Adipocyte (in vitro differentiated cells): ENCODE measurements around the gene C1QTNF4.
A peak's percentile ranks its signal among the peaks of the same experiment; 100 is the strongest.

ENCODE experiments used
- DNase-seq: peaks from one replicate; pipeline ENCODE4 v3.0.0-alpha.2; 2015; ENCODE audit warnings: low read depth
- H3K27me3 ChIP-seq: replicated peaks from 2 replicates; pipeline ENCODE4 v1.7.0; 2013; ENCODE audit warnings: mild to moderate bottlenecking, low read length, moderate library complexity; ENCODE audit not compliant: control insufficient read depth, insufficient read depth
- H3K36me3 ChIP-seq: 2 replicates; pipeline ENCODE4 v1.7.0; 2013; ENCODE audit warnings: low read length, mild to moderate bottlenecking, moderate library complexity; ENCODE audit not compliant: control insufficient read depth, insufficient read depth, severe bottlenecking
- H3K4me1 ChIP-seq: 2 replicates; pipeline ENCODE4 v1.7.0; 2013; ENCODE audit warnings: mild to moderate bottlenecking, low read length, moderate library complexity; ENCODE audit not compliant: control insufficient read depth, insufficient read depth
- H3K4me3 ChIP-seq: 2 replicates; pipeline ENCODE4 v1.7.0; 2013; ENCODE audit warnings: mild to moderate bottlenecking, low read length, moderate library complexity
- H3K9ac ChIP-seq: 2 replicates; pipeline ENCODE4 v1.7.0; 2013; ENCODE audit warnings: mild to moderate bottlenecking, low read length, moderate library complexity
- H3K9me3 ChIP-seq: 2 replicates; pipeline ENCODE4 v1.7.0; 2013; ENCODE audit warnings: mild to moderate bottlenecking, low read length, moderate library complexity; ENCODE audit not compliant: control insufficient read depth

The C1QTNF4 gene

GRCh38 chr11:47616726-47617416, 22.7 kb upstream of the C1QTNF4 start:
- Histone ChIP-seq H3K9me3 (no peaks in the 10 kb centered on the region), H3K4me1 (peaks cover 25% of the 10 kb centered on the region), H3K9ac (peak overlapping the region; percentile 62), H3K36me3 (peaks cover 59% of the 10 kb centered on the region), H3K4me3 (no peak overlapping the region), H3K27me3 (no peaks in the 10 kb centered on the region)
- peak; percentile 90 for DNase-seq

GRCh38 chr11:47615249-47615648, 21.0 kb upstream of the C1QTNF4 start:
- Histone ChIP-seq H3K4me1 (peaks cover 28% of the 10 kb centered on the region), H3K36me3 (peaks cover 57% of the 10 kb centered on the region), H3K9ac (no peak overlapping the region), H3K9me3 (no peaks in the 10 kb centered on the region), H3K4me3 (no peak overlapping the region), H3K27me3 (no peaks in the 10 kb centered on the region)
- DNase-seq = no peak

- H3K27me3 ChIP-seq = no peaks in the 10 kb centered on the region
- H3K4me1 ChIP-seq = peaks cover 33% of the 10 kb centered on the region
- no peak for DNase-seq
- no peaks in the 10 kb centered on the region for H3K9me3 ChIP-seq
- H3K36me3 ChIP-seq = peaks cover 25% of the 10 kb centered on the region
- H3K9ac ChIP-seq = no peak overlapping the region
- H3K4me3 ChIP-seq = no peak overlapping the region
Measured at GRCh38 chr11:47611348-47611794, 17.2 kb upstream of the C1QTNF4 start.

- no peak overlapping the region for H3K9ac ChIP-seq
- peaks cover 19% of the 10 kb centered on the region for H3K36me3 ChIP-seq
- DNase-seq = no peak
- no peaks in the 10 kb centered on the region for H3K9me3 ChIP-seq
- no peaks in the 10 kb centered on the region for H3K27me3 ChIP-seq
- peaks cover 28% of the 10 kb centered on the region for H3K4me1 ChIP-seq
- no peak overlapping the region for H3K4me3 ChIP-seq
Measured at GRCh38 chr11:47609675-47610074, 15.5 kb upstream of the C1QTNF4 start.

DNA sequence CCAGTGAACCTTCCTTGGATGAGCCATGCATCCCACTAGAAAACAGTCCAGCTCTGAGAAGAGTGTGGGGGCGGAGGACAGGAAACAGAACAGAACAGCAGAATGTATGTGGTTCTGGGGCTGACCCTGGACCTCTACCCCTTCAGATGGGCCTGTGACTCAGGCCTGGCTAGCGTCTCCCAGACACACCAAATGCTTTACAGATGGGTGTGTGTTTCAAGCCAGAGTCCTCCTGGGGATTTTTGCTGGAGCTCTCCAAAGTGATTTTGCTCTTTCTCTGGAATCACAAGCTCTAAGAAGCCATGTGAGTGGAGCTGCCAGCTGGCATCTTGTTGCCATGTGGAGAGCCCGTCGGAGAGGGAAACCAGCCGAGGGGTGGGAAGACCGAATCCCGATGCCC, 13.2 kb upstream of the C1QTNF4 start:
- peaks cover 16% of the 10 kb centered on the region for H3K36me3 ChIP-seq
- peak overlapping the region; percentile 39 for H3K4me3 ChIP-seq
- no peaks in the 10 kb centered on the region for H3K27me3 ChIP-seq
- peak; percentile 88 for DNase-seq
- no peaks in the 10 kb centered on the region for H3K9me3 ChIP-seq
- H3K9ac ChIP-seq = peak overlapping the region; percentile 17
- peaks cover 28% of the 10 kb centered on the region for H3K4me1 ChIP-seq

GRCh38 chr11:47606731-47607130, 12.5 kb upstream of the C1QTNF4 start:
- no peak for DNase-seq

GRCh38 chr11:47605921-47606320, 11.7 kb upstream of the C1QTNF4 start:
- H3K36me3 ChIP-seq = peaks cover 5% of the 10 kb centered on the region
- DNase-seq = no peak
- H3K9me3 ChIP-seq = no peaks in the 10 kb centered on the region
- H3K4me1 ChIP-seq = peaks cover 24% of the 10 kb centered on the region
- H3K9ac ChIP-seq = no peak overlapping the region
- H3K27me3 ChIP-seq = no peaks in the 10 kb centered on the region
- H3K4me3 ChIP-seq = no peak overlapping the region

More at GRCh38 chr11:47606731-47607130, 12.5 kb upstream of the C1QTNF4 start:
- Histone ChIP-seq H3K9me3 (no peaks in the 10 kb centered on the region), H3K4me3 (no peak overlapping the region), H3K36me3 (peaks cover 13% of the 10 kb centered on the region), H3K27me3 (no peaks in the 10 kb centered on the region), H3K9ac (peak overlapping the region; percentile 17), H3K4me1 (peaks cover 28% of the 10 kb centered on the region)

GRCh38 chr11:47603295-47603694, 9.1 kb upstream of the C1QTNF4 start:
- Histone ChIP-seq H3K9ac (no peak overlapping the region), H3K4me1 (peaks cover 23% of the 10 kb centered on the region), H3K4me3 (no peak overlapping the region), H3K27me3 (no peaks in the 10 kb centered on the region), H3K9me3 (no peaks in the 10 kb centered on the region), H3K36me3 (no peaks in the 10 kb centered on the region)
- DNase-seq = no peak

DNA sequence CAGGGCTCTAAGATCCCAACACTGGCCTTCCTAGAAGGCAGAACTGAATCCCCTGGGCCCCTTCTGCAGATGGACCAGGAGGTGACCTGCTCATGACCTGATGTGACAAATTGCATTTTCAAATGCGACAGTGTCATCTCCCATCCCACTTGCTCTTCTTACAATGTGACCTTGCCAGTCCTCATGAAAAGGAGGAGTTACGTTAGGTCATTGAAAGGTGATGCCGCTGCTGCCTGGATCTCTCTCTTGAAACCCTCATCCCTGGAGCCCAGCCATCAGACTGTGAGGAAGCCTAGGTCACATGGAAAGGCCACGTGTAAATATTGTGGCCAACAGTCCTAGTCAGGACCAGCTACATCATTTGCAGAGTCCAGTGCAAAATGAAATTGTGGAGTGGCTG, 5.7 kb upstream of the C1QTNF4 start:
- H3K9ac ChIP-seq = no peak overlapping the region
- no peak for DNase-seq
- peaks cover 8% of the 10 kb centered on the region for H3K27me3 ChIP-seq
- peaks cover 4% of the 10 kb centered on the region for H3K4me1 ChIP-seq
- no peaks in the 10 kb centered on the region for H3K36me3 ChIP-seq
- no peak overlapping the region for H3K4me3 ChIP-seq
- no peaks in the 10 kb centered on the region for H3K9me3 ChIP-seq

DNA sequence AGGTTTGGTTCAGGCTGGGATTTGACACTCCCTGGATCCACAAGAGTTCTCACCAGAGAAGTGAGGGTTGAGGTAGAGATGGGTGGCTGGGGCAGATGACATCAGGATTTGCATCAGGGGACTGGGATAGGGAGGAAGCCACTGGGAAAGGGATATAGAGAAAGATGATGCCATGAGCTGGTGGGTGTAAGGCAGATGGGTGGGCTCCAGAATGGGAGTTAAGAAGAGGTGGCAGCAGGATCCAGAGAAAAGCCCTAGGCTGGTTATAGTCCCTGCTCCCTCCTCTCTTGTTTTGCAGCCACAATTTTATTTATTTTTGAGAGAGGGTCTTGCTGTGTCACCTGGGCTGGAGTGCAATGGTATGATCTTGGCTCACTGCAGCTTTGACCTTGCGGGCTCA, 1.8 kb upstream of the C1QTNF4 start:
- H3K9ac ChIP-seq = no peak overlapping the region
- no peaks in the 10 kb centered on the region for H3K9me3 ChIP-seq
- peaks cover 35% of the 10 kb centered on the region for H3K27me3 ChIP-seq
- H3K4me3 ChIP-seq = no peak overlapping the region
- peaks cover 4% of the 10 kb centered on the region for H3K4me1 ChIP-seq
- H3K36me3 ChIP-seq = no peaks in the 10 kb centered on the region
- DNase-seq = no peak

DNA sequence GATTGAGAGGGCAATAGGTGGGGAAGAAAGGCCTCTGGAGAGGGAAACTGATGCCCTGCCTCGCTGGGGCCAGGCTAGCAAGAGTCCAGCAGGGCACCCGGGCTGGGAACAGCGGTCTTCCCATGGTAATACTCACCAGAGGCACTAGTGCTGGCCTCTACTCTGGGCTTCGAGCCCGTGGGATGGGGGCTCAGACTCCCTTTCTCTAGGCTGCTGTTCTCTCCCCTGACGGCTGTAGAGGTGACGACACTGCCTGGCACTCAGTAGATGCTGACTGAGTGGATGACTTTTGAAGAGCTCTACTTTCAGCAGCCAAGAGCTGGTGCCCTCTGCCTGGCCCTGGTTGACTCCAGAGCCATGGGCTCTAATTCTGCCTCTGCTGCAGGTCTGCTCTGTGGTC, 818 bp upstream of the C1QTNF4 start:
- Histone ChIP-seq H3K9me3 (no peaks in the 10 kb centered on the region), H3K27me3 (peaks cover 38% of the 10 kb centered on the region), H3K9ac (no peak overlapping the region), H3K4me3 (no peak overlapping the region), H3K36me3 (no peaks in the 10 kb centered on the region), H3K4me1 (peaks cover 4% of the 10 kb centered on the region)
- DNase-seq = no peak

GRCh38 chr11:47593492-47593933, 698 bp downstream of the C1QTNF4 start:
- Histone ChIP-seq H3K4me3 (no peak overlapping the region), H3K9me3 (no peaks in the 10 kb centered on the region), H3K9ac (no peak overlapping the region), H3K36me3 (no peaks in the 10 kb centered on the region), H3K4me1 (no peaks in the 10 kb centered on the region), H3K27me3 (peaks cover 48% of the 10 kb centered on the region)
- DNase-seq = no peak
